GM12878 (cell line): ENCODE measurements around the gene MCUB. TPM values are rescaled to one million over a fixed set of nuclear protein-coding genes. Genes with fewer than 3 reads are reported as not detected.

Experiments used
- ATAC-seq: fragments of 200-7000 bp; cut with Tn5 transposase; 3 replicates; pipeline ENCODE4 v1.9.1; 2020; ENCODE audit warnings: mild to moderate bottlenecking, moderate library complexity
- BruUV-seq: library from RNA; stranded (reverse); fragments of 400-500 nt; replicated peaks from 2 replicates; lab custom pipeline; 2021; lab: Mats Ljungman, UMichigan
- CTCF ChIA-PET: fragments of 300-600 bp; sonication (Branson Sonifier 250); formaldehyde crosslinking; extraction: SDS; loops from one replicate; lab custom pipeline; 2021; ENCODE audit warnings: inconsistent platforms; lab: Yijun Ruan, JAX
- POLR2A ChIA-PET: fragments of 350-600 bp; formaldehyde crosslinking; extraction: SDS; loops from one replicate; lab custom pipeline; 2021; ENCODE audit warnings: inconsistent platforms; lab: Charles Lee
- RAD21 ChIA-PET: fragments of 300-600 bp; sonication (Branson Sonifier 250); formaldehyde crosslinking; loops from one replicate; lab custom pipeline; 2023; ENCODE audit warnings: antibody characterized with exemption; ENCODE audit not compliant: unreplicated experiment; lab: Charles Lee
- SMC1A ChIA-PET: fragments of 300-600 bp; sonication (Branson Sonifier 250); formaldehyde crosslinking; loops from one replicate; lab custom pipeline; 2023; ENCODE audit not compliant: unreplicated experiment, uncharacterized antibody; lab: Charles Lee
- DNase-seq: peaks from one replicate; pipeline ENCODE4 v3.0.0-alpha.2; 2011; ENCODE audit warnings: low read depth, low spot score
- FAIRE-seq: peaks from 3 replicates; lab custom pipeline; 2011; peaks lifted over from hg19 to GRCh38; lab: Jason Lieb, UNC
- H2AFZ ChIP-seq: 2 replicates; pipeline ENCODE4 v1.6.0; 2011; ENCODE audit warnings: low read depth, low read length, control low read depth; ENCODE audit not compliant: control insufficient read depth
- H3K27ac ChIP-seq: 2 replicates; pipeline ENCODE4 v1.5.1; 2011; ENCODE audit warnings: control low read depth; ENCODE audit not compliant: control insufficient read depth, insufficient read depth
- H3K27me3 ChIP-seq, 2 experiments: replicated peaks in 1 of 2; 2 replicates each; pipeline versions ENCODE4 v1.6.0 to v1.6.1; 2011; ENCODE audit warnings: low read length in 1 of 2; ENCODE audit not compliant: control insufficient read depth in 2 of 2, insufficient read depth in 2 of 2
- H3K36me3 ChIP-seq, 2 experiments: 2 replicates each; pipeline ENCODE4 v1.5.1; 2011; ENCODE audit warnings: low read length in 1 of 2; ENCODE audit not compliant: control insufficient read depth in 2 of 2, insufficient read depth in 2 of 2
- H3K4me1 ChIP-seq: 2 replicates; pipeline ENCODE4 v1.6.1; 2011; ENCODE audit warnings: mild to moderate bottlenecking, low read length, moderate library complexity, mixed read lengths; ENCODE audit not compliant: control insufficient read depth, insufficient read depth
- H3K4me2 ChIP-seq: 2 replicates; pipeline ENCODE4 v1.6.0; 2011; ENCODE audit warnings: control low read depth; ENCODE audit not compliant: control insufficient read depth, insufficient read depth
- H3K4me3 ChIP-seq: fragments of 200-600 bp; sonication (generic); 2 replicates; pipeline ENCODE4 v1.5.1; 2016
- H3K79me2 ChIP-seq: 2 replicates; pipeline ENCODE4 v1.6.0; 2011; ENCODE audit warnings: low read length; ENCODE audit not compliant: control insufficient read depth, insufficient read depth
- H3K9ac ChIP-seq: 2 replicates; pipeline ENCODE4 v1.8.0; 2011; ENCODE audit warnings: low read length, control low read depth, mixed read lengths; ENCODE audit not compliant: control insufficient read depth, insufficient read depth
- H3K9me3 ChIP-seq: replicated peaks from 3 replicates; pipeline ENCODE4 v1.5.1; 2011; ENCODE audit warnings: mild to moderate bottlenecking, low read length; ENCODE audit not compliant: control insufficient read depth, insufficient read depth
- H4K20me1 ChIP-seq: 2 replicates; pipeline ENCODE4 v1.6.0; 2011; ENCODE audit not compliant: control insufficient read depth, insufficient read depth
- ASH2L ChIP-seq: fragments of 300-600, 200-600 bp; sonication (generic); IDR thresholded peaks from 2 replicates; pipeline ENCODE4 v1.6.1; 2017; ENCODE audit warnings: low read depth, mild to moderate bottlenecking, borderline replicate concordance
- BCL11A ChIP-seq: IDR thresholded peaks from 2 replicates; pipeline ENCODE4 v1.6.1; 2011; ENCODE audit warnings: low read depth, low read length
- BHLHE40 ChIP-seq, 2 experiments: fragments of 450-650 bp in 1 of 2; IDR thresholded peaks; 2 replicates each; pipeline ENCODE4 v1.6.1; 2011 to 2017; ENCODE audit warnings: low read depth in 2 of 2, borderline replicate concordance in 1 of 2, improper control_type of control experiment in 1 of 2, low read length in 1 of 2, mild to moderate bottlenecking in 1 of 2
- CHD1 ChIP-seq: IDR thresholded peaks from 2 replicates; pipeline ENCODE4 v1.6.1; 2012; ENCODE audit warnings: low read depth, low read length, improper control_type of control experiment
- IKZF2 ChIP-seq, 2 experiments: fragments of 450-650 bp; IDR thresholded peaks; 2 replicates each; pipeline ENCODE4 v1.6.1; 2017; ENCODE audit warnings: mild to moderate bottlenecking in 2 of 2, moderate library complexity in 2 of 2
- MEF2A ChIP-seq: IDR thresholded peaks from 2 replicates; pipeline ENCODE4 v1.6.1; 2011; ENCODE audit warnings: low read depth, mild to moderate bottlenecking, low read length, moderate library complexity; ENCODE audit not compliant: insufficient read depth
- NFIC ChIP-seq: IDR thresholded peaks from 2 replicates; pipeline ENCODE4 v1.6.1; 2012; ENCODE audit warnings: low read depth, mild to moderate bottlenecking, inconsistent platforms, low read length, moderate library complexity
- NR2C2 ChIP-seq: IDR thresholded peaks from 2 replicates; pipeline ENCODE4 v1.6.1; 2011; ENCODE audit warnings: borderline replicate concordance, low read depth; ENCODE audit not compliant: control insufficient read depth, insufficient read length
- SP1 ChIP-seq: IDR thresholded peaks from one replicate; pipeline ENCODE4 v1.6.1; 2011; ENCODE audit warnings: low read depth, low read length
- SREBF2 ChIP-seq: IDR thresholded peaks from 2 replicates; pipeline ENCODE4 v1.6.1; 2012; ENCODE audit warnings: mild to moderate bottlenecking, low read length
- STAT1 ChIP-seq: fragments of 450-650 bp; conservative IDR thresholded peaks from 2 replicates; pipeline ENCODE4 v1.6.1; 2014; ENCODE audit warnings: antibody characterized with exemption, mild to moderate bottlenecking
- SUPT20H ChIP-seq: IDR thresholded peaks from 2 replicates; pipeline ENCODE4 v1.6.1; 2011; ENCODE audit warnings: low read depth, mild to moderate bottlenecking, low read length, moderate library complexity, borderline replicate concordance; ENCODE audit not compliant: control insufficient read depth
- WGBS: methylation state at CpG from one replicate; pipeline ENCODE4 v1.1.6; 2016; ENCODE audit warnings: low lambda C conversion rate; ENCODE audit not compliant: insufficient replicate concordance, insufficient coverage; ENCODE audit errors: missing lambda C conversion rate; 5-methylcytosine and 5-hydroxymethylcytosine counted together
- in situ Hi-C: fragments of 300-500 bp; cut with MboI; formaldehyde crosslinking; loops from 9 replicates; pipeline ENCODE4 v1.14.3; 2018; ENCODE audit warnings: mixed read lengths
- intact Hi-C: fragments of 100-400 bp; cut with micrococcal nuclease; formaldehyde crosslinking; loops from one replicate; pipeline ENCODE4 v1.14.2; 2022; ENCODE audit not compliant: unreplicated experiment
- polyA plus RNA-seq, 11 experiments: library from polyadenylated mRNA; depleted of rRNA in 4 of 11; unstranded in 6 of 11; stranded (reverse) in 5 of 11; fragments of >200 nt; fragmentation: Nextera tagmentation in 4 of 11; fragmentation: Illumina TruSeq in 1 of 11; extraction: Ambion mirVana in 4 of 11; extraction: Trizol in 1 of 11; gene quantifications; 1 replicate in 1 of 11; 2 replicates in 10 of 11; pipeline versions ENCODE4 v1.2.1 to v1.2.3, GENCODE V29; 2011 to 2016; ENCODE audit warnings: inconsistent platforms in 2 of 11, missing spikeins in 2 of 11, low read depth in 1 of 11
- total RNA-seq, 4 experiments: library from RNA; depleted of rRNA in 3 of 4; stranded (reverse); fragments of >200 nt in 3 of 4; fragmentation: Illumina TruSeq in 1 of 4; extraction: Trizol in 1 of 4; gene quantifications; 2 replicates each; pipeline versions ENCODE4 v1.2.1 to v1.2.3, GENCODE V29; 2013 to 2021
- TF ChIP-seq, protein P1 (sequence below): IDR thresholded peaks from 2 replicates; pipeline ENCODE4 v1.6.1; 2012; ENCODE audit warnings: low read depth, low read length, improper control_type of control experiment
- TF ChIP-seq, protein P2 (sequence below): fragments of 450-650 bp; IDR thresholded peaks from 2 replicates; pipeline ENCODE4 v1.6.1; 2017; ENCODE audit warnings: mild to moderate bottlenecking

Gene MCUB
- total and polyA plus RNA-seq, 10 of the 15 experiments (the other 5 are each of a cell fraction or from before 2014, with no cell fraction given): 4.7 to 63.7 (median 39.4) TPM

DNA sequence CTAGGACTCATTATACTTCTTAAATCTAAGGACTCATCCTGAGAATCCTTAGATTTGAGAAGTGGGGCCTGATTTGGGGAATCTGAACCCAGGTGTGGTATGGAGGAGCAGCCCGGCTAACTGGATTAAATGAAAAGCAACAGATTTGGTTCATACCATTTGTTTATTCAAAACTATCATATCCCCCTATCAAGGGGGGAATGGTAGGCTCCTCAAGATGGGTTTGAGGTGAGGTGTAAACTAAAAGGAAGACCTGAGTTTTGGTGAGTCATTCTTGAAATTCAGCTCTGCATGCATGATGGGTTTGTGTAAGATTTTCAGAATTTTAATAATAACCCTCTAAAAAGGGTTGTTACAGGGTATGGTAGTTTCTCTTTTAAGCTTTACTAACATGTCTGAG is 89.8 kb downstream of the MCUB start (continued):
- 0 out of 2 replicates have a peak, but pooled peaks have one; percentile 58 for TF ChIP-seq MEF2A
- TF ChIP-seq BCL11A: 0 out of 2 replicates have a peak, but pooled peaks have one; percentile 13
- peak; percentile 47; the same call in 1 of the 2 replicates for TF ChIP-seq NFIC
- TF ChIP-seq ASH2L: no peak
- no peak for TF ChIP-seq IKZF2 (IDR thresholded peaks at IDR 0.05)
- TF ChIP-seq SP1: no peak

DNA sequence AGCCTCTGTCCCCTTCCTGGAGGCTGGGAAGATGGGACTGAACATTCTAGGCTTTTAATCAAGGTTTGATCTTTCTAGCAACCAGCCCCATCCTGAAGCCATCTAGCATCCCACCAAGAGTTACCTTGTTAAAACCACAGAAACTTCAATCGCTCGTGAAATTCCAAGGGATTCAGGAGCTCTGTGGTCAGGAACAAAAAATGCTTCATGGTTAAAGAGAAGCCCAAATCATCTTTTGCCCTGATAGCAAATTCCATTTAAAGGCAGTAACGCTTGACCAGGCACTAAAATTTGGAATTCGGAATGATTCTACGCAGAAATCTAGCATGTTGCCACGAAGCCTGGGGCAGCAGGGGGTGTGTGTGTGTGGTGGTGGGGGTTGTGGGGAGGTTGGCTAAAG is 95.3 kb downstream of the MCUB start:
- POLR2A ChIA-PET: no interaction called here
- no peak overlapping the region for H3K27ac ChIP-seq
- no TSS peak for BruUV-seq

More for the DNA sequence above, 95.3 kb downstream of the MCUB start:
- no peak for TF ChIP-seq CHD1
- TF ChIP-seq STAT1: no peak
- TF ChIP-seq, protein P1, sequence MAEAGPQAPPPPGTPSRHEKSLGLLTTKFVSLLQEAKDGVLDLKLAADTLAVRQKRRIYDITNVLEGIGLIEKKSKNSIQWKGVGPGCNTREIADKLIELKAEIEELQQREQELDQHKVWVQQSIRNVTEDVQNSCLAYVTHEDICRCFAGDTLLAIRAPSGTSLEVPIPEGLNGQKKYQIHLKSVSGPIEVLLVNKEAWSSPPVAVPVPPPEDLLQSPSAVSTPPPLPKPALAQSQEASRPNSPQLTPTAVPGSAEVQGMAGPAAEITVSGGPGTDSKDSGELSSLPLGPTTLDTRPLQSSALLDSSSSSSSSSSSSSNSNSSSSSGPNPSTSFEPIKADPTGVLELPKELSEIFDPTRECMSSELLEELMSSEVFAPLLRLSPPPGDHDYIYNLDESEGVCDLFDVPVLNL: no peak
- TF ChIP-seq, protein P2, sequence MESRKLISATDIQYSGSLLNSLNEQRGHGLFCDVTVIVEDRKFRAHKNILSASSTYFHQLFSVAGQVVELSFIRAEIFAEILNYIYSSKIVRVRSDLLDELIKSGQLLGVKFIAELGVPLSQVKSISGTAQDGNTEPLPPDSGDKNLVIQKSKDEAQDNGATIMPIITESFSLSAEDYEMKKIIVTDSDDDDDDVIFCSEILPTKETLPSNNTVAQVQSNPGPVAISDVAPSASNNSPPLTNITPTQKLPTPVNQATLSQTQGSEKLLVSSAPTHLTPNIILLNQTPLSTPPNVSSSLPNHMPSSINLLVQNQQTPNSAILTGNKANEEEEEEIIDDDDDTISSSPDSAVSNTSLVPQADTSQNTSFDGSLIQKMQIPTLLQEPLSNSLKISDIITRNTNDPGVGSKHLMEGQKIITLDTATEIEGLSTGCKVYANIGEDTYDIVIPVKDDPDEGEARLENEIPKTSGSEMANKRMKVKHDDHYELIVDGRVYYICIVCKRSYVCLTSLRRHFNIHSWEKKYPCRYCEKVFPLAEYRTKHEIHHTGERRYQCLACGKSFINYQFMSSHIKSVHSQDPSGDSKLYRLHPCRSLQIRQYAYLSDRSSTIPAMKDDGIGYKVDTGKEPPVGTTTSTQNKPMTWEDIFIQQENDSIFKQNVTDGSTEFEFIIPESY: no peak
- TF ChIP-seq BHLHE40 (IDR thresholded peaks at IDR 0.05; ENCODE audit: borderline replicate concordance in 1 of 2, low read depth in 2 of 2, low read length in 1 of 2): no peak
- no peak for TF ChIP-seq NR2C2
- TF ChIP-seq SUPT20H: no peak
- TF ChIP-seq SREBF2: no peak
- H3K4me1 ChIP-seq: peaks cover 5% of the 10 kb centered on the region
- H3K4me3 ChIP-seq: no peak overlapping the region
- WGBS: 64% methylated on average over 6 of the region's 6 CpGs
- no peak for DNase-seq
- no peak for FAIRE-seq
- no peak overlapping the region for H3K4me2 ChIP-seq
- H3K9me3 ChIP-seq: peaks cover 6% of the 10 kb centered on the region; the same call in 2 of the 3 replicates
- no peaks in the 10 kb centered on the region; a peak in 1 of 4 replicates for H3K36me3 ChIP-seq
- ChIA-PET CTCF (interaction anchor here (1.6 to 2.5 kb wide), 2 partner anchors 9 to 228 kb away, joined by 4 to 10 read pairs; no protein-coding TSS in a partner anchor), RAD21 (no interaction called here), SMC1A (interaction anchor here (0.7 to 1.6 kb wide), 5 partner anchors 8 to 882 kb away, joined by 3 to 6 read pairs (median 3); no protein-coding TSS in a partner anchor)
- in situ Hi-C loops: no loop called here
- H3K27me3 ChIP-seq: no peaks in the 10 kb centered on the region
- no peak overlapping the region for H3K9ac ChIP-seq
- no peak for ATAC-seq
- no peaks in the 10 kb centered on the region for H4K20me1 ChIP-seq
- H3K79me2 ChIP-seq: peaks cover 1% of the 10 kb centered on the region
- intact Hi-C loops: no loop called here
- H2AFZ ChIP-seq: no peak overlapping the region
